ENCODE results near the gene STRBP. TPM values are rescaled to one million over a fixed set of nuclear protein-coding genes. Genes with fewer than 3 reads are reported as not detected.
A peak's percentile ranks its signal among the peaks of the same experiment; 100 is the strongest.

STRBP gene
- total RNA-seq, 4 donors from 2014 or later = 20.8 to 49.9 (median 37.4) TPM

DNA sequence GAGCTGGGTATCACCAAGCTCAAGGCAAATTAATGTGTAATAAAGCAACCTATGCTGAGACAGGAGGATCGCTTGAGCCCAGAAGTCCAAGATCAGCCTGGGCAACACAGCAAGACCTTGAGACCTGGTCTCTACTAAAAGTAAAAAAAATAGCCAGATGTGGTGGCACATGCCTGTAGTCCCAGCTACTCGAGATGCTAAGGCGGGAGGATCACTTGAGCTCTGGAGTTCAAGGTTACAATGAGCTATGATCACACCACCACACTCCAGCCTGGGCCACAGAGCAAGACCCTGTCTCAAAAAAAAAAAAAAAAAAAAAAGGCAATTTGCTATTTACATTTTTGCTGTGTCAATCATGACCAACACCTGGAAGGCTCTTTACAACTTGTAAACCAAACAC is 5.2 kb downstream of the STRBP start:
- Histone ChIP-seq H3K27me3 (no peaks in the 10 kb centered on the region), H3K4me1 (peaks cover 0 to 35% (median 1%) of the 10 kb centered on the region in 4 donors), H3K9me3 (no peaks in the 10 kb centered on the region), H3K36me3 (no peaks in the 10 kb centered on the region), H3K4me3 (no peak overlapping the region), H3K27ac (no peak overlapping the region)
- TF ChIP-seq, protein P1, sequence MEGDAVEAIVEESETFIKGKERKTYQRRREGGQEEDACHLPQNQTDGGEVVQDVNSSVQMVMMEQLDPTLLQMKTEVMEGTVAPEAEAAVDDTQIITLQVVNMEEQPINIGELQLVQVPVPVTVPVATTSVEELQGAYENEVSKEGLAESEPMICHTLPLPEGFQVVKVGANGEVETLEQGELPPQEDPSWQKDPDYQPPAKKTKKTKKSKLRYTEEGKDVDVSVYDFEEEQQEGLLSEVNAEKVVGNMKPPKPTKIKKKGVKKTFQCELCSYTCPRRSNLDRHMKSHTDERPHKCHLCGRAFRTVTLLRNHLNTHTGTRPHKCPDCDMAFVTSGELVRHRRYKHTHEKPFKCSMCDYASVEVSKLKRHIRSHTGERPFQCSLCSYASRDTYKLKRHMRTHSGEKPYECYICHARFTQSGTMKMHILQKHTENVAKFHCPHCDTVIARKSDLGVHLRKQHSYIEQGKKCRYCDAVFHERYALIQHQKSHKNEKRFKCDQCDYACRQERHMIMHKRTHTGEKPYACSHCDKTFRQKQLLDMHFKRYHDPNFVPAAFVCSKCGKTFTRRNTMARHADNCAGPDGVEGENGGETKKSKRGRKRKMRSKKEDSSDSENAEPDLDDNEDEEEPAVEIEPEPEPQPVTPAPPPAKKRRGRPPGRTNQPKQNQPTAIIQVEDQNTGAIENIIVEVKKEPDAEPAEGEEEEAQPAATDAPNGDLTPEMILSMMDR (IDR thresholded peaks at IDR 0.05) = no peak
- TF ChIP-seq POLR2A (IDR thresholded peaks at IDR 0.05) = no peak
- DNase-seq = no peak

DNA sequence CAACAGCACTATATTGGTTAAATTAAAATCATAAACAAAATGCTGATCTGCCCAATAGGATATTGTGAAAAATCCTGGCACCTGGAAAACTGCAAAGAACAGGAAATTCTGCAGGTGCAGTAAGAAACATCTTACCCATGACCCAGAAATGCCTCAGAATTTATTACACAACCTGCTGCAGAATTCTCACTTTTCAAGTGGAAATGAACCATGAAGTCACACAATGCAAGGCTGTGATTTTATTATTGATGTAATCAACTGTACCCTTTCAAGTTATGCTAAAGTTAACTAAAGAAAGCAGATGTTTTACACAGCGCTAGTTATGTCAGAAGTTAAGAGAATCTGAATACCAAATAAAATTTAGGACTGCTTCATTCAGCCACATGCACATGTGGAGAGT is 6.0 kb downstream of the STRBP start:
- TF ChIP-seq, protein P1 (IDR thresholded peaks at IDR 0.05) = no peak
- TF ChIP-seq POLR2A (IDR thresholded peaks at IDR 0.05) = no peak
- DNase-seq = no peak
- no peak overlapping the region for H3K27ac ChIP-seq
- H3K9me3 ChIP-seq = no peaks in the 10 kb centered on the region
- no peaks in the 10 kb centered on the region for H3K27me3 ChIP-seq
- H3K4me1 ChIP-seq = peaks cover 0 to 33% (median 1%) of the 10 kb centered on the region in 4 donors
- no peak overlapping the region for H3K4me3 ChIP-seq
- no peaks in the 10 kb centered on the region for H3K36me3 ChIP-seq

DNA sequence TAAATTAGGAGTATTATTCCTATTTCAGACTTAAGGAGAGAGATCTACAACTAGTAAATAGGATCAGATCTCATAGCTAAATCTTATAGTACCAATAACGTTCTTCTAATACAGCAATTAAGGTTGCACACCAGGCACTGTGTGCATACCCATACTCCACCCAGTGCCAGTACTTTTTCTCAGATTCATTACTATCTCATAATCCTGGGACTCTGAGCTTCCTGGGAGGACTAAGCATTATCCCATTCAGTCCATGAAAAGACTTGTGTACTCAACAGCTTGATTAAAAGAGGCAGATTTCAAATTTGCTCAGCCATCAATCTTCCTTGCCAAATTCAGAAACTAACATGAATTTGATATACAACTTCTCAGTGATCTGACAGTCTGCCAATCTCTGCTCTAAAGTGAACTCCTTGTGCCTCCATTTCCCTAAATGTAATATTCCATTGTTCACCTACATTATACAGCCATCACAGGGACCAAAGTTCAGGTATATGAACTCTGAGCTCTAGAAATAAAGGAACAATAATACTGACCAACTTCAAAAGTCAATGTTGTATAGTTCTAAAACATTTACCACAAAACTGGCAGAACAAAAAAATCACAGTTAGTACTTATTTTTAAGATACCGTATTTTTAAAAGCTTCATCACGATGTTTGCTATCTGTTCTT is 7.2 kb downstream of the STRBP start:
- Histone ChIP-seq H3K4me1 (peaks cover 0 to 22% (median 1%) of the 10 kb centered on the region in 4 donors), H3K27ac (peak overlapping the region in 1 of 4 donors; percentile 25), H3K27me3 (no peaks in the 10 kb centered on the region), H3K9me3 (no peaks in the 10 kb centered on the region), H3K4me3 (no peak overlapping the region), H3K36me3 (no peaks in the 10 kb centered on the region)
- no peak for DNase-seq
- TF ChIP-seq POLR2A (IDR thresholded peaks at IDR 0.05) = no peak
- TF ChIP-seq, protein P1 (IDR thresholded peaks at IDR 0.05) = no peak

- no peak overlapping the region for H3K27ac ChIP-seq
- DNase-seq = no peak
- H3K4me3 ChIP-seq = no peak overlapping the region
- H3K27me3 ChIP-seq = no peaks in the 10 kb centered on the region
- H3K4me1 ChIP-seq = peaks cover 0 to 22% (median 1%) of the 10 kb centered on the region in 4 donors
- no peaks in the 10 kb centered on the region for H3K9me3 ChIP-seq
- no peaks in the 10 kb centered on the region for H3K36me3 ChIP-seq
- no peak for TF ChIP-seq POLR2A (IDR thresholded peaks at IDR 0.05)
- TF ChIP-seq, protein P1 (IDR thresholded peaks at IDR 0.05) = no peak
These were observed 8.0 kb downstream of the STRBP start for GRCh38 chr9:123260340-123260739.

DNA sequence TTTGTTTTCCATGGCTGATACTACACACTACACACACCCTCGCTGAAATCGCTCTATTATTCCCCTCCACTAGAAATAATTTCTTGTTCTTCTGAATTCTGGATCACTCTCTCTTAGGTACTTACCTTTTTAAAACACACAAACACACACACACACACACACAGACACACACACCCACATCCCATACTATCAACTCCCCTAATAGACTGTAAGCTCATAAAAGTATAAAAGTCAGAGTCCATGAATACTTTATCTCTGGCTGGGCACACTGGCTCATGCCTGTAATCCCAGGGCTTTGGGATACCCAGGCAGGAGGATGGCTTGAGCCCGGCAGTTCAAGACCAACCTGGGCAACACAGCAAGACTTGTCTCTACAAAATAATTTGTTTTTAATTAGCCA is 11.1 kb downstream of the STRBP start:
- no peak for TF ChIP-seq POLR2A (IDR thresholded peaks at IDR 0.05)
- TF ChIP-seq, protein P1 (IDR thresholded peaks at IDR 0.05) = no peak
- peak in 1 of 3 donors; percentile 65 for DNase-seq

More for the DNA sequence above, 11.1 kb downstream of the STRBP start:
- no peaks in the 10 kb centered on the region for H3K36me3 ChIP-seq
- no peak overlapping the region for H3K4me3 ChIP-seq
- no peaks in the 10 kb centered on the region for H3K9me3 ChIP-seq
- H3K27ac ChIP-seq = no peak overlapping the region
- H3K27me3 ChIP-seq = no peaks in the 10 kb centered on the region
- peaks cover 0 to 24% (median 0%) of the 10 kb centered on the region in 4 donors for H3K4me1 ChIP-seq
